ENCODE data around the gene DCLK1.

DCLK1 gene

GRCh38 chr13:36038785-36039555, 92.2 kb downstream of the DCLK1 start:
- no peaks in the 10 kb centered on the region for H3K36me3 ChIP-seq (ENCODE audit: insufficient read depth, low read length)
- no peak overlapping the region for H2AFZ ChIP-seq (ENCODE audit: low read length)
- no peak overlapping the region for H3K4me3 ChIP-seq (ENCODE audit: low read length, poor library complexity, severe bottlenecking)
- TF ChIP-seq EZH2phosphoT487 (IDR thresholded peaks at IDR 0.05; ENCODE audit: borderline replicate concordance) (no peak), CTCF (conservative IDR thresholded peaks at IDR 0.05; ENCODE audit: low read length) (no peak)
- no peak overlapping the region for H3K4me2 ChIP-seq (ENCODE audit: low read depth, low read length, poor library complexity, severe bottlenecking)
- H3K79me2 ChIP-seq (ENCODE audit: insufficient read depth, low read length), result no peaks in the 10 kb centered on the region
- no peaks in the 10 kb centered on the region for H3K4me1 ChIP-seq (ENCODE audit: insufficient read depth, low read length, poor library complexity, severe bottlenecking)
- no peaks in the 10 kb centered on the region for H3K9me3 ChIP-seq (ENCODE audit: insufficient read depth, low read depth, low read length)
- H3K9me2 ChIP-seq (replicated peaks; ENCODE audit: low read depth, low read length), result 0 out of 2 replicates have a peak, but pooled peaks cover 2% of the 10 kb centered on the region
- H4K20me1 ChIP-seq (ENCODE audit: insufficient read depth, low read length, poor library complexity, severe bottlenecking), result no peaks in the 10 kb centered on the region
- no peak overlapping the region for H3K9ac ChIP-seq (ENCODE audit: low read depth, low read length, poor library complexity, severe bottlenecking)
- H3K27me3 ChIP-seq (ENCODE audit: insufficient read depth, low read length, poor library complexity, severe bottlenecking), result no peaks in the 10 kb centered on the region
- no peaks in the 10 kb centered on the region for H3F3A ChIP-seq (ENCODE audit: low read depth)

DNA sequence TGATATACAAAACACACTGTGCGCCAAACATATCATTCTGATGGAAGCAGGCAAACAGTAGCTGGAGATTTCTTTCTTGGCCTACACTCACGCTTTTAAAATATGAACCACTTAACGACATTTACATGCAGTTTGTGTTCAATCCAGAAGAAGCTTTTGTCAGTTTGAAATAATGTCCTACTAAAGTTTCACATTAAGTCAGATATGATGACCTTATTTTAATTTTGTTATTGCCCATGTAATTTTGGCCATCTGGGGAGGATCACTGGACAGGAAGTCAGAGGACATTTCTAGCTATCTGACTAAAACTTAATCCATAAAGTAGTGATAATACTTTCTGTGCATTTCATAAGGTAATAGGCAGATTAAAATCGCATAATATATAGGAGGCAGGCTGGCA, 98.1 kb downstream of the DCLK1 start:
- Histone ChIP-seq H3K4me3 (ENCODE audit: low read length, poor library complexity, severe bottlenecking) (no peak overlapping the region), H3K9ac (ENCODE audit: low read depth, low read length, poor library complexity, severe bottlenecking) (no peak overlapping the region), H3F3A (ENCODE audit: low read depth) (no peaks in the 10 kb centered on the region), H3K4me2 (ENCODE audit: low read depth, low read length, poor library complexity, severe bottlenecking) (no peak overlapping the region), H4K20me1 (ENCODE audit: insufficient read depth, low read length, poor library complexity, severe bottlenecking) (no peaks in the 10 kb centered on the region), H3K36me3 (ENCODE audit: insufficient read depth, low read length) (no peaks in the 10 kb centered on the region), H3K9me2 (replicated peaks; ENCODE audit: low read depth, low read length) (no peaks in the 10 kb centered on the region), H2AFZ (ENCODE audit: low read length) (no peak overlapping the region), H3K9me3 (ENCODE audit: insufficient read depth, low read depth, low read length) (no peaks in the 10 kb centered on the region), H3K79me2 (ENCODE audit: insufficient read depth, low read length) (no peaks in the 10 kb centered on the region), H3K4me1 (ENCODE audit: insufficient read depth, low read length, poor library complexity, severe bottlenecking) (no peaks in the 10 kb centered on the region), H3K27me3 (ENCODE audit: insufficient read depth, low read length, poor library complexity, severe bottlenecking) (no peaks in the 10 kb centered on the region)
- TF ChIP-seq CTCF (conservative IDR thresholded peaks at IDR 0.05; ENCODE audit: low read length) (no peak), EZH2phosphoT487 (IDR thresholded peaks at IDR 0.05; ENCODE audit: borderline replicate concordance) (no peak)

- Histone ChIP-seq H3K36me3 (ENCODE audit: insufficient read depth, low read length) (no peaks in the 10 kb centered on the region), H3K27me3 (ENCODE audit: insufficient read depth, low read length, poor library complexity, severe bottlenecking) (no peaks in the 10 kb centered on the region), H3F3A (ENCODE audit: low read depth) (no peaks in the 10 kb centered on the region), H3K9ac (ENCODE audit: low read depth, low read length, poor library complexity, severe bottlenecking) (no peak overlapping the region), H3K4me3 (ENCODE audit: low read length, poor library complexity, severe bottlenecking) (no peak overlapping the region), H4K20me1 (ENCODE audit: insufficient read depth, low read length, poor library complexity, severe bottlenecking) (no peaks in the 10 kb centered on the region), H3K79me2 (ENCODE audit: insufficient read depth, low read length) (no peaks in the 10 kb centered on the region), H3K4me2 (ENCODE audit: low read depth, low read length, poor library complexity, severe bottlenecking) (no peak overlapping the region), H3K4me1 (ENCODE audit: insufficient read depth, low read length, poor library complexity, severe bottlenecking) (no peaks in the 10 kb centered on the region), H3K9me3 (ENCODE audit: insufficient read depth, low read depth, low read length) (no peaks in the 10 kb centered on the region), H3K9me2 (replicated peaks; ENCODE audit: low read depth, low read length) (no peaks in the 10 kb centered on the region), H2AFZ (ENCODE audit: low read length) (no peak overlapping the region)
- no peak for TF ChIP-seq EZH2phosphoT487 (IDR thresholded peaks at IDR 0.05; ENCODE audit: borderline replicate concordance)
- TF ChIP-seq CTCF (conservative IDR thresholded peaks at IDR 0.05; ENCODE audit: low read length), result no peak
Observed at GRCh38 chr13:36031490-36031889, 99.7 kb downstream of the DCLK1 start.

Measured in Loucy (cell line).